Raji (cell line): ENCODE data around the gene TNC.

Experiments
- POLR2A ChIP-seq: IDR thresholded peaks from 2 replicates; pipeline ENCODE4 v1.6.1; 2011; ENCODE audit warnings: low read depth, low read length, control low read depth; ENCODE audit not compliant: insufficient read depth

Gene TNC

GRCh38 chr9:115117999-115118878, at the start of gene TNC:
Gene TNC, minus strand, starts transcription at chr9:115118157. Its CDS starts 27,139 bp downstream, at chr9:115091018.
- no peak for TF ChIP-seq POLR2A

DNA sequence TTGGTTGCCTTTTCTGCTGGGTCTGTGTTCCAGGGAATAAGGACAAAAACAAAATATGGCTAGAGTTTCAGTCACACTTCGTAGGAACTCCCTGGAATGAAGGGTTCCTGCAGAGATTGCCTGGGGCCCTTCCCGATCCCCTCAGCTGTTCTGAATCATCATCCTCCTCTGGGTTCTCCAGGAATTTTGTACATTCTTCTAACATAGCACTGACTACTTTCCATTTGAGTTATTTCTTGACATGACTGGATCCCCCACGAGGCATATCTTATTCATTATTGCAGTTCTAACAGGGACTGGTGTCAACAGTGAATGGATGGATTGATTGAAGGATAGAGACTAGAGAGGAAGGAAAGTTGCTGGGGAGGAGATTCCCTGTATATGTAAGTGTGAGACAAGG, 49.2 kb upstream of the TNC start:
- TF ChIP-seq POLR2A, result no peak

- no peak for TF ChIP-seq POLR2A
These were observed 47.3 kb upstream of the TNC start for GRCh38 chr9:115165233-115165632.

GRCh38 chr9:115164511-115164974, 46.6 kb upstream of the TNC start:
- no peak for TF ChIP-seq POLR2A

GRCh38 chr9:115162946-115163345, 45.0 kb upstream of the TNC start:
- TF ChIP-seq POLR2A, result no peak

DNA sequence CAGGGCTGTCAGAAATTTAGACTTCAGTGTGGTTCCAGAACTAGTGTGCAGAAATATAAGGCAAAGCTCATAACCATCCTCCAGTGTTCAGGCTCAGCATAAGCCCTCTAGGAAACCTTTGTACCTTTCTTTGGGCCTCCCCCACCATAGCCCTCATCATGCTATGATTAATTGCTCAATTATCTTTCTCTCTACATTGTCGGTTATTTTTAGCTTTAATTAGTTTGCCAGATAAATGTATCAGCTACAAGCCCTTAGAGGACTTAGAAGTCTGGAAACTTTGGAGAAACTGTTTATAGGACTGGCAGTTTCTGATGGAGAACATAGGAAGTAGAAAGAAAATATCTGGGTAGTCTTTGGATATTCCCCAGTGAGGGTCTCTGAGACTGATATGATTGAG, 43.5 kb upstream of the TNC start:
- TF ChIP-seq POLR2A, result no peak

- TF ChIP-seq POLR2A, result no peak
These were observed 40.9 kb upstream of the TNC start for GRCh38 chr9:115158661-115159481.

- no peak for TF ChIP-seq POLR2A
These were observed 39.3 kb upstream of the TNC start for GRCh38 chr9:115157245-115157674.

DNA sequence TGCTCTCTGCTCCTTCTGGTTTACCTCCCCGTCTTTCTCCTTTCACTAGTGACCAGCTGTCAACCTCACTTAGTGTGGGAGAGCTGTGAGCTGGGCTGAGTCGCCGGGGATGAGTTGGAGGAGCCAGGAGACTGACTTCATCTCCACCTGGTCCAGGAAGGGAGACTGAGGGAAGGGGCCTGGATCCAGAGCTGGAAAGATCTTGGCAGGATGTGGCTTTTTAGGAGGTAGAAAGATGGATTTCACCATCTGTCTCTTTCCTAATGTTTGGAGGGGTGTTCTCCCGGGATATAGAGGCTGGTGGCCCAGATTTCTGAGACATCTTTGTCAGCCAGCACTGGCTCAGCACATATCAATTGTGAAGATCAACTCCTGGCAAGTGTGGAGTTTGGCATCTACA, 37.1 kb upstream of the TNC start:
- no peak for TF ChIP-seq POLR2A

GRCh38 chr9:115154617-115155016, 36.7 kb upstream of the TNC start:
- TF ChIP-seq POLR2A, result no peak

- TF ChIP-seq POLR2A, result no peak
These were observed 34.4 kb upstream of the TNC start for GRCh38 chr9:115152281-115152820.

- no peak for TF ChIP-seq POLR2A
These were observed 30.8 kb upstream of the TNC start for GRCh38 chr9:115148721-115149120.

DNA sequence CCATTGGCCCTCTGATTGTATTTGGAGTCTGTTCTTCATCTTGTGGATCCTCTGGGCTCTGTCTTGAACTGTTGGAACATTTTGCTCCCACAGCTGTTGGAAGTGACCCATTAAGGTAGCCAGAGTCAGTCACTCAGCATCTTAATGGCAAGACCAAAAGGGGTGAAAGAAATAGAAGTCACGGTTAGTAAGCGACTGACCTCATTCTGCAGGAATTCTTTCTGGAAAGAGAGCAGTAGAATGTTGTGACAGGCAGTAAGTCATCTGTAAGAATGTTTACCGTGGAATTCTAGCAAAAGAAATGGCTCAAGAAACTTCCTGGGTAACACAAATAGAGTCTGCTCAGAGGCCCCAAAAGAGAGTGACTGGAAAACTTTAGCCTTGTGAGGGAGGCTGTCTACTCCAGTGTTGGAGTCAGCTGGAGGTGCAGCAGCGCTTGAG, 28.6 kb upstream of the TNC start:
- no peak for TF ChIP-seq POLR2A

GRCh38 chr9:115144706-115145105, 26.7 kb upstream of the TNC start:
- no peak for TF ChIP-seq POLR2A

- no peak for TF ChIP-seq POLR2A
These were observed 25.7 kb upstream of the TNC start for GRCh38 chr9:115143689-115144088.
